Suppressor macrophage treated with lipopolysaccharide for 1 hour (primary cell): Measurements from ENCODE around the gene OR5AR1.
"Not testable (repeated sequence)": the region's sequence is repeated elsewhere in the genome, so short reads cannot be mapped to it uniquely, and the experiment has no call there.

Experiments
- DNase-seq, 3 donors: peaks; one replicate each; pipeline ENCODE4 v3.0.0-alpha.2; 2020 to 2022

OR5AR1 gene

DNA sequence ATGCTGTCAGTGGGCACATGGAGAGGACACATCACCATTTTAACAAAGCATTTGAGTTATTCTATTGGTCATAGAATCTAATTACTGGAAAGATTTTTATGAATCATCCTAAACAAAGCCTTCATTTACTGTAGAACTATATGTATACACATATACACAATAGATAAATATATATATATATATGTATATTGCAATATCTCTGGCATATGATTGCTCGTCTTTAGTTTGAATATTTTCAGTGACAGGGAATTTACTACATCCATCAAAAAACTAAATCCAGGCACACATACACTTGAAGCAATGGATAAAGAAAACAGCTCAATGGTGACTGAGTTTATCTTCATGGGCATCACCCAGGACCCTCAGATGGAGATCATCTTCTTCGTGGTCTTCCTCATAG is at the start of gene OR5AR1:
Gene OR5AR1, plus strand, starts transcription at position 301 of the 400 bp plus-strand sequence. Its CDS starts 0 bp downstream, at position 301.
- DNase-seq: no peak

DNA sequence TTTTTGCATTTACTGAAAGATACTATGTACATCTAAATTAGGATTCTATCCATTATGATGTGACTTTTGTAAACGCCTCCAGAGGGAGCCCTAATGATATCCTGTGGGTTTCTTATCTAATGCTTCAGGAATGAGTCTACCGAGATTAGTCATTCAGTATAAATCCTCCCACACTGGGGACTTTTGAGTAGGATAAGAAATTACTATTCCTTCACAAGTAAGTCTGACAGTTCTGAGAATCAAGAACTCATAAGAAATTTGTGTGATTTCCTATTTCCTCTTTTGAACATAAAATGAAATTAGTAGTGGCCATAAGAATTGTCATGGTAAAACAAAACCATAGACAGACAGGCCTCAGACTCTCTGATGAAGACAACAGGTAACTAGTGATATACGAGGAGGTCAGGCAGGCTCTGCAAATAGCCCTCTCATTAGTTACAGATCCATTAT is 38.8 kb upstream of the OR5AR1 start:
- DNase-seq: peak; percentile 56 to 81 (median 61)

DNA sequence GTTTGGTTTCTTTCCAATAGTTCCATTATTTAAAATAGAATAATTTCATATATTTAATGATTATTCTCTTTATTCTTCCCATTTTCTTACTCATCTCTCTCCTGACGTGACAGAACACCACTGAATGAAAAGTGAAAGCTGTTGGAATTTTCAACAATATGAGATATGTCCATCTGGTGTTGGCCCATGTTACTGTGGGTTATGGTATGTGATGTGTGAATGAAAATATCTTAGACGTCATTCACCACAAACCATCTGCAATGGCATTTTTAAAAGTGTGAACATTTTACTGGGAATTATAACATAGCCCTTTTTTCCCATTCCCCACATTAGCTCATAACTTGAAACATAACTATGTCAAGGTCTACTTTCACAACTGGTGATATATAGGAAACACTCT is 37.5 kb upstream of the OR5AR1 start:
- no peak for DNase-seq

DNA sequence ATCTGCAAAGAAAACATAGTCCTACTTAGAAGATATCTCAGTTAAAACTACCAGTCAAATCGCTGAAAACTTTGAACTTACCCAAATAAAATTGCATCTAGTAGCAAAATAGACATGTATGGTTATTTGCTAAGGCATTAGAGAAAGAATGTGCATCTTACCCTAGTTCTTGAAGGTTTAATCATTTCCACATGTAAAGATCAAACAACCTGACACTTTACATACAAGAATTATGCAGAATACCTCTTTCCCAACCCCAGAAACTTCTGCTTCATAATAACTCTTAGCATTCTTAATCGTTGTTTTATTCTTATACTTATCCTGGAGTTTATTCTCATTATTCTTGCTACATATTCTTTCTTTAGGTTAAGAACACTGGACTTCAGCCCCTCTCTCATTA is 31.2 kb upstream of the OR5AR1 start:
- DNase-seq: no peak

DNA sequence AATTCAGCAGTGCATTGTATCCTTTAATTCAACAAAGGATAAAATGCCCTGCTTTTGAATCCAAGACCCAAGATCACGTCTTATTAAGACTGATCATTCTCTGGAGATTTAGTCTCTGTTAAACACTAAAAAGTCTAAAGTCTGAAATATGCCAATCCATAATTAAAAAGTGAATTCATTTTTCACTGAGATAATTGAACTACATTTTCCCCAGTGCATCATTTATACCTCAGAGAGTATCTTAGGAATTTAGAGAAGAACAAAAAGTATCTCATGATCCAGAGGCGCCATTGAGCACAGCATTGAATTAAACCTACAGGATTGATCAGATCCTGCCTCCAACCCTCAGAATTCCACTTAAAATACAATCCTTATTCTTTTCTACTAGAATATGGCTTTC is 26.6 kb upstream of the OR5AR1 start:
- no peak for DNase-seq

DNA sequence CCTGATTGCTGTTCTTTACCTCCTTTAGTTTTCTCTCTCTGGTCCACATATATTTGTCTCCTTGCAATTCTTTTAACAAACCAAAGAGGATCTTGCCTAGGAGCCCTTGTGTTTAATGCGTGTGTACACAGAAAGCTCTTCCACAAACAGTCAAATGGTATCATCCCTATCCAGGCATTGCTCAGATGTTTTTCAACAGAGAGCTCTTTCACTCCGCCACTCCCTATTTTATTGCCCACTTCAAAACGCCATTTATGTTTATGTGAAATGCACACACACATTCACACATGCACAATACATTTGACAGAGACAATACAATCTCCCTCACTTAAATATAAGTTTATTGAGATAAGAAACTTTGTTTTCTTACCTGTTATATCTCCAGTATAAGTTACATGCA is 26.0 kb upstream of the OR5AR1 start:
- no peak for DNase-seq

DNA sequence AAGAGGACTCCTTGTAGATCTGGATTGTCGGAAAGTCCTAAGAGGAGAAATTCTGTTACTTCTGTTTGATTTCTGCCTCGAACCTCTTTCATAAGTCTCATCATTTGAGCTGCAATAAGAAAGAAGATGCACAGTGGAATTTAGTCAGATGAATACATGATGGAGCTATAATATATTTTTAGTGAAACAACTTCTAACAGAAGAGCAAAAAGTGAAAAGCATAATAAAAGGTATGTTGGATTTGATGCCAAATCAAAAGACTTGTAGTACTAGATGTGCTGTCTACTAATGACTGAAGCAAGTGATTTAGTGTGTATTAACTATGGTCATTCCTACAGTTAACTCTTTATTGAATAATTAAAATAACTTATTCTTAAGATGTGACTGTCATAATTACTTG is 21.1 kb upstream of the OR5AR1 start, which contains the start of gene OR5AP2:
Gene OR5AP2, minus strand, starts transcription at position 101 of the 400 bp plus-strand sequence. Its CDS starts 0 bp downstream, at position 101.
- no peak for DNase-seq

DNA sequence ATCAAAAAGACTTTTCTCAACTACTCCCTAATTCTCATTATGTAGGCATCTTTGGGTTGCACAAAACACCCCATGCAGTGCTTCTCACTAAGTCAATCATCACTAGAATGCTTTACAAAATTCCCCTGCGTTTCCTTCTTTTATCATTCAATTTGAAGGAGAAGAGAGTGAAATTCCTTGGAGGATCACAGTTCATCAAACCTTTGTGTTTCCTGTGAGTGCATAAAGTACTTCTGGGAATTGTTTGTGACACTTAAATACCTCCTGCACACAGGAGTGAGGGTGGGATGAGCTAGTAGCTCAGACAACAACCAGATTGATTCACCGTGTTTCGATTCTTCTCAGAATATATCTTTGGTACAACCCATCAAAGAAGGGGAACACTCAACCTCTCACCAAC is 3.7 kb upstream of the OR5AR1 start:
- DNase-seq: no peak

DNA sequence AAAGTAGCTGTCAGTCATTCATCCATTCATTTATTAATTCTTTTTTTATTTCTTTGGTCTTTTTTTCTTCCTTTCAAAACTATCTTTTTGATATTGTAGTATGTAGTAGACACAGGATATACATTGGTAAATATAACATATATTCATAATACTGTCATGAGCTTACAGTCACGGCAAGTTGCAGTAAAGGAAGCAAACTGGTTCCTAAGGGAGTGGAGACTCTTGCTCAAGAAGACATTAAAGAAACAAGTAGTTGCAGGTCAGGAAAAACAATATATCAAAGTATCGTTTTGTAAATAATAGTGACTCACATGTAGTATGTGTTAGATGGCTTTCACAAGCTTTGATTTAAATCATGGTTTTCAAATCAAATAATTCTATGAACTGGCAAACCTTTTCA is 7.5 kb downstream of the OR5AR1 start:
- DNase-seq: no peak

DNA sequence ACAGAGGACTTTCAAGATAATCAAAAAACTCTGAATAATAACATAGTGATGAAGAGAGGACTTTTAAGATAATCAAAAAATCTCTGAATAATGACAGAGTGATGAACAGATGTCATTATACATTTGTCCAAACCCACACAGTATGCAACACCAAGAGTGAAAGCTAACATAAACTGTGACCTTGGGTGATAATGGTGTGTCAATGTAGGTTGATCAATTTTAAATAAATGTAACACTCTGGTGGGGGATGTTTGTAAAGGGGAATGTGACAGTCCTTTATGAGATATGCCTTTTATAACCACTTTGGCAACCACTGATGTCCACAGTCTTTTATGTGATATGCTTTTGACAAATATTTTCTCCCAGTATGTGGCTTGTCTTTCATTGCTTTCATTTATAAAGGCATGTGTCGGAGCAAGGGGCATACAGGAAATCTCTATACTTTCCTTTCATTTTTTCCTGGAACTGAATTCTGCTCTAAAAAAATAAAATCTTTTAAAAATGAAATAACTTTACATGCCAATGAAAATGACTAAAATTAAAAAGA is 25.1 kb downstream of the OR5AR1 start:
- DNase-seq: no peak

DNA sequence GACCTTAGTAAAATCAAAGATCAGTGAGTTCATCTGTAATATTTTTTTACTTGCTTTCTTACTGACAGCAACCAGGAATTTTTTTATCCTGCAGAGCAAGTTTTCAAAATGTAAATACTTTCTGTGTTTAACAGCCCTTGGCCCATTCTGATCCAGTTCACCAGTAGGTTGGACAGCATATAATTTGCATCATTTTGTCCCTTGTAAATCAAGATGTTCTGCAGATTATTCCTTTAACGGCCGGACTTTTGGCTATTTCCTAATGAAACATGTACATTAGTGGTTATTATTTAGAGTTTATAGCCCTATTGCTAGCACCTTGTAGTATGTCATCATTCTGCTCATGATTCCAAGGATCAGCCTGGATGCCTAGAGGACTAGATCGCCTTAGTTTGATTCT is 27.7 kb downstream of the OR5AR1 start:
- not testable (repeated sequence) for DNase-seq

DNA sequence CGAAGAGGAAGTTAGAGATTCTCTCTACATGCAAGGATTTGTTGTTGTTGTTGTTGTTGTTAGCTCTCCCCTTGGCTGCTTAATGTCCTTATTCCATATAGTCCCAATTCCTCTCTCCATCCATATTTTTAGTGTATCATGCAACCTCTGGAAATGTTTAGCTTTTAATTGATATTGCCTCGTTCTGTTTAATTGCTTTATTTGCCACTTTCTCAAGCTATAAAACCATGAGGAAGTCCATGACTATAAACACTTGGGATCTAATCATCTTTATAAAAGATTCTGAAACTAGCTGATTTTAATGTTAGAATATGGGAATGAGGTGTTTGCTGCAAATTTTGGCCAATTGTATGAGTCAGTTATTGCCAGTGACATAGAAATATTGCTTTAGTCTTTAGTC is 29.9 kb downstream of the OR5AR1 start:
- no peak for DNase-seq

DNA sequence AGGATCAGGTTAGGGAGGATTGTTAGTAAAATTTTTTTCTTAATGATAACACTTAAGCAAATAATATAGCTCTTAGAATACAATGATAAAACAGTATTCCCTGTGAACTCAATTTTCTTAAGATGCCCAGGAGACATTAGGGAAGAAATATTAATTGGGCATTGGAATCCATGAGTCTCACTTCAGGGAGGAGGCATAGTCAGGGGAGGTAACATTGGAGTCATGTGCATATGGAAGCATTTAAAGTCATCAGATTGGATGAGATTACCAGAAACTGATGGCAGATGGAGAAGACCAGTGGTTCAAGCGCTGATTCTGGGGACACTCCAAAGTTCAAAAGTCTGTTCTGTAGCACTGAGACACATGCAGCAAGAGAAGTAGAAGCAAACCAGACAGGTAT is 35.3 kb downstream of the OR5AR1 start, which contains the start of gene OR9G1:
Gene OR9G1, plus strand, starts transcription at position 301 of the 400 bp plus-strand sequence. CDS start 1,293 bp downstream, outside the sequence.
- DNase-seq: no peak

DNA sequence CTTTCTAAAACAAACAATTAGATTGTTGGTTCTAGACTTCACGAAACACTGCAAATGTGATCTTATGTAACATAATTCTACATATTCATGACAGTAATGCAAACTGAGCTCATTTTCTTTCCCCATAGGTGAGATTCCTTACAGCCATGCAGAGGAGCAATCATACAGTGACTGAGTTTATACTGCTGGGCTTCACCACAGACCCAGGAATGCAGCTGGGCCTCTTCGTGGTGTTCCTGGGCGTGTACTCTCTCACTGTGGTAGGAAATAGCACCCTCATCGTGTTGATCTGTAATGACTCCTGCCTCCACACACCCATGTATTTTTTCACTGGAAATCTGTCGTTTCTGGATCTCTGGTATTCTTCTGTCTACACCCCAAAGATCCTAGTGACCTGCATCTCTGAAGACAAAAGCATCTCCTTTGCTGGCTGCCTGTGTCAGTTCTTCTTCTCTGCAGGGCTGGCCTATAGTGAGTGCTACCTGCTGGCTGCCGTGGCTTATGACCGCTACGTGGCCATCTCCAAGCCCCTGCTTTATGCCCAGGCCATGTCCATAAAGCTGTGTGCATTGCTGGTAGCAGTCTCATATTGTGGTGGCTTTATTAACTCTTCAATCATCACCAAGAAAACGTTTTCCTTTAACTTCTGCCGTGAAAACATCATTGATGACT is 36.9 kb downstream of the OR5AR1 start:
- no peak for DNase-seq

DNA sequence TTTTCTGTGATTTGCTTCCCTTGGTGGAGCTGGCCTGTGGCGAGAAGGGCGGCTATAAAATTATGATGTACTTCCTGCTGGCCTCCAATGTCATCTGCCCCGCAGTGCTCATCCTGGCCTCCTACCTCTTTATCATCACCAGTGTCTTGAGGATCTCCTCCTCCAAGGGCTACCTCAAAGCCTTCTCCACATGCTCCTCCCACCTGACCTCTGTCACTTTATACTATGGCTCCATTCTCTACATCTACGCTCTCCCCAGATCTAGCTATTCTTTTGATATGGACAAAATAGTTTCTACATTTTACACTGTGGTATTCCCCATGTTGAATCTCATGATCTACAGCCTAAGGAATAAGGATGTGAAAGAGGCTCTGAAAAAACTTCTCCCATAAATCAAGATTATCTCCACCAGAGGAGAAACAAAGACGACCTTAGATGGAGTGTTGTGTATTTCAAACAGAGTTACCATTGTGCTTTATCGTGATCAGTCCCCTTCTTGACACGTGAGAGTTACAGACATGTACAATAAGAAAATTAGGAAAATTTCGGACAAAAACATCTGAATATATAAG is 37.5 kb downstream of the OR5AR1 start:
- DNase-seq: no peak

DNA sequence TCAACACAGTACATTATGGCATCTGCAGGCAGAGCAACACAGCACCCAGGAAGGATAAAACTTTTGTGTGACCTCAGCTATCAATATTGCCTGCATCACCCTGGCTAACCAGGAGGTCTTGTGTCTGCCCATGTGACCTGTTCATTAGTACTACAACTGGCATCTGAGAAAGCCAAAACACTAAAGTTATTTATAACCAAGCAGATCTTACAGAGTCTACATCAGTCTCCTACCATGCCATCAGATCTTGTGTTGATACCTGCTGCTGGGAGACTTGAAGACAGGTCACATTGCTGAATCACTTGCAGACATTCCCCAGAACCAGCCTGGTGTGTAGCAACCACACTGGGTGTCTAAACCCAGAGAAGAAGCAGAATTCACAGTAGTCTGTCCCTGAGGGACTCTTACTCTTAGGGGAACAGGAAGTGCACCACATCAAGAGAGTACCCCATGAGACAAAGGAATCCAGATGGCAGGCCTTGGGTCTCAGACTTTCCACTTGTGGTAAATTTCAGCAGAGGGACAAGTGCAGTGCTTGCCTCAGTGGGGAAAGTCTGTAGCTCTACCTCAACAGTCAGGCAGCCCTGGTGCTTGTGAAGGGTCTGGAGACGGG is 42.4 kb downstream of the OR5AR1 start:
- DNase-seq: no peak

DNA sequence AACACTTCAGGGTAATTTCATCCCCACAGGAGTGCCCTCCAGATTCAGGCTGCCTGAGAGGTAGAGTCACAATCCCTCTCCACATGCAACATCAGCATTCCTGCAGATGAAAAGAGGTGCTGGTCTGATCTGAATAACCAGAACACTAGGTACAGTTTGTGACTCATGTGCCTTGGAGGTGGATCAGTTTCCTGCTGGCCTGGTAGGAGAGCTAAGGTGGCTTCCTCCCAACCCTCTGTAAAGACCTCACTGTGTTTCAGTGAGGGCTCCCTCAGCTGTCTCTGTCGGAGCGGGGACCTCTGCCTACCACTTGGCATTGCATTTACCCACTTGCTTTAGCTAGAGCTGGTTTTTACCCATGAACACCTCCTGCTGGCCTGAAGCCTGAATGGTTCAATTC is 43.0 kb downstream of the OR5AR1 start:
- DNase-seq: no peak

DNA sequence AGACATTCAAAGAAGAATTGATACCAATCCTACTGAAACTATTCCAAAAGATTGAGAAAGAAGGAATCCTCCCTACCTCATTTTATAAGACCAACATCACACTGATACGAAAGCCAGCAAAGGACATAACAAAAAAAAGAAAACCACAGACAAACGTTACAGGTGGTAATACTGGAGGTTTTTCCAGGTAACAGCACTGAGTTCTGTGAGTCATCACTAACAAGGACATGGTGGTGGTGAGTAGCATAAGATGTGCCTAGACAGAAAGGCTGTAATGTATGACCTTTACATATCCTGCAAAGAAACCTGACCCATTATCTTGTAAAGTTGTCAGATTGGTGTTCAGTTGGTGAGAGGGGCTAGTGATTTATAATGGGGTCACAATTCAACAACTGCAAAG is 50.7 kb downstream of the OR5AR1 start:
- DNase-seq: no peak
